Measurements from ENCODE around the gene MET. TPM values are rescaled to one million over a fixed set of nuclear protein-coding genes. Genes with fewer than 3 reads are reported as not detected.

MET gene
- total RNA-seq, 1 experiment from 2014 or later: 5.0 TPM

DNA sequence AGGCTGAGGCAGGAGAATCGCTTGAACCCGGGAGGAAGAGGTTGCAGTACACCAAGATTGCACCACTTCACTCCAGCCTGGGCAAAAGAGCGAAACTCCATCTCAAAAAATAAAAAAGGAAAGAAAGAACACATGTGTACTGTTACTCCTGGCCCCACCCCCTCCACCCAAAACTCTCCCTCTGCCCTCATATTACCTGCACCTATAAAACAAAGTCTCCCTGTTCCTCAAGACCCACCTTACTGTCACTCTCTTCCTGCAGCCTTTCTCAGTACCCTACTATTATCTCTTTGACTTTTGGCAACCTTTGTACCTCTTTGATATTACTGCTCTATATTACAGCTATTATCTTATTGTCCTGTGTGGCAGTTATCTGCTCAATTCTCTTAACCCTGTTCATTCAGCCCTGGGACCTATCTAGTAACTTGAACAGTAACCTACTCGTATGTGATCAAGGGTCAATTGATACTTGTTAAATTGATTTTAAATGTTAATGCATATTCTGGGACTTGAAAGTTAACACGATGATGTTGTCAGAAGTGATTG is 121.9 kb downstream of the MET start:
- WGBS (ENCODE audit: extremely low coverage, insufficient read length, low lambda C conversion rate): no CpG with 5 or more reads among the region's 5 CpGs
- Histone ChIP-seq H2AFZ (ENCODE audit: low read length) (no peak overlapping the region), H4K91ac (ENCODE audit: insufficient read length, low read depth, low read length) (no peak overlapping the region), H2BK20ac (ENCODE audit: low read depth, low read length, poor library complexity, severe bottlenecking) (no peak overlapping the region), H4K20me1 (ENCODE audit: control insufficient read depth, insufficient read depth, insufficient read length) (no peaks in the 10 kb centered on the region), H2BK12ac (ENCODE audit: insufficient read length, low read depth, low read length) (no peak overlapping the region), H2BK120ac (ENCODE audit: low read depth, low read length, poor library complexity, severe bottlenecking) (no peak overlapping the region), H4K8ac (replicated peaks; ENCODE audit: insufficient read length, low read depth, low read length) (no peak overlapping the region), H3K27ac (ENCODE audit: insufficient read length, low read depth, low read length) (no peak overlapping the region), H3K9me3 (ENCODE audit: control insufficient read depth, low read depth, low read length) (no peaks in the 10 kb centered on the region), H2BK15ac (ENCODE audit: low read depth, low read length) (no peak overlapping the region), H3K79me1 (ENCODE audit: insufficient read depth, low read depth, low read length, poor library complexity, severe bottlenecking) (no peaks in the 10 kb centered on the region), H3T11ph (ENCODE audit: low read length) (no peak overlapping the region), H3K9ac (ENCODE audit: extremely low read depth, insufficient read length, low read length) (no peak overlapping the region), H3K27me3 (ENCODE audit: insufficient read depth, low read length) (no peaks in the 10 kb centered on the region), H4K5ac (ENCODE audit: insufficient read length, low read depth, low read length) (no peak overlapping the region), H3K18ac (ENCODE audit: insufficient read length, low read depth, low read length) (no peak overlapping the region), H2BK5ac (ENCODE audit: insufficient read length, low read length) (no peak overlapping the region), H3K14ac (ENCODE audit: insufficient read depth, low read length) (no peak overlapping the region), H3K79me2 (ENCODE audit: insufficient read depth, low read length) (no peaks in the 10 kb centered on the region), H3K23ac (ENCODE audit: insufficient read length, low read depth, low read length) (no peak overlapping the region), H3K4ac (ENCODE audit: low read depth, low read length) (no peak overlapping the region), H3K4me2 (ENCODE audit: insufficient read depth, insufficient read length, low read length) (no peak overlapping the region), H2AK5ac (ENCODE audit: insufficient read length, low read length) (no peak overlapping the region), H3K56ac (ENCODE audit: insufficient read length, low read depth, low read length) (no peak overlapping the region), H3K23me2 (ENCODE audit: insufficient read length, low read depth, low read length, poor library complexity, severe bottlenecking) (no peaks in the 10 kb centered on the region), H3K4me1 (ENCODE audit: insufficient read depth, low read length) (no peaks in the 10 kb centered on the region; the same call in 1 of the 2 replicates)
- Mint-ChIP-seq H3K27me3 (ENCODE audit: low read depth) (no peaks in the 10 kb centered on the region), H3K9me3 (no peaks in the 10 kb centered on the region), H3K4me1 (peaks cover 7 to 13% of the 10 kb centered on the region in 2 experiments), H3K4me3 (no peak overlapping the region), H3K27ac (no peak overlapping the region), H3K36me3 (ENCODE audit: insufficient read depth in 1 of 3, low read depth in 3 of 3) (no peaks in the 10 kb centered on the region; a peak in 1 of 7 replicates)
- TF ChIP-seq, protein P1, sequence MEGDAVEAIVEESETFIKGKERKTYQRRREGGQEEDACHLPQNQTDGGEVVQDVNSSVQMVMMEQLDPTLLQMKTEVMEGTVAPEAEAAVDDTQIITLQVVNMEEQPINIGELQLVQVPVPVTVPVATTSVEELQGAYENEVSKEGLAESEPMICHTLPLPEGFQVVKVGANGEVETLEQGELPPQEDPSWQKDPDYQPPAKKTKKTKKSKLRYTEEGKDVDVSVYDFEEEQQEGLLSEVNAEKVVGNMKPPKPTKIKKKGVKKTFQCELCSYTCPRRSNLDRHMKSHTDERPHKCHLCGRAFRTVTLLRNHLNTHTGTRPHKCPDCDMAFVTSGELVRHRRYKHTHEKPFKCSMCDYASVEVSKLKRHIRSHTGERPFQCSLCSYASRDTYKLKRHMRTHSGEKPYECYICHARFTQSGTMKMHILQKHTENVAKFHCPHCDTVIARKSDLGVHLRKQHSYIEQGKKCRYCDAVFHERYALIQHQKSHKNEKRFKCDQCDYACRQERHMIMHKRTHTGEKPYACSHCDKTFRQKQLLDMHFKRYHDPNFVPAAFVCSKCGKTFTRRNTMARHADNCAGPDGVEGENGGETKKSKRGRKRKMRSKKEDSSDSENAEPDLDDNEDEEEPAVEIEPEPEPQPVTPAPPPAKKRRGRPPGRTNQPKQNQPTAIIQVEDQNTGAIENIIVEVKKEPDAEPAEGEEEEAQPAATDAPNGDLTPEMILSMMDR (conservative IDR thresholded peaks at IDR 0.05): no peak
- DNase-seq: no peak

Data from H9 (cell line).